IMR-90 (cell line): ENCODE measurements around the gene ZFP36L1. TPM values are rescaled to one million over a fixed set of nuclear protein-coding genes. Genes with fewer than 3 reads are reported as not detected.

Experiments used
- ATAC-seq: fragments of 200-7000 bp; cut with Tn5 transposase; 2 replicates; pipeline ENCODE4 v1.9.1; 2020; ENCODE audit warnings: low read depth, mild to moderate bottlenecking, moderate library complexity
- BruUV-seq: library from RNA; stranded (reverse); fragments of 400-500 nt; replicated peaks from 2 replicates; lab custom pipeline; 2021; lab: Mats Ljungman, UMichigan
- CTCF ChIA-PET: fragments of 300-600 bp; formaldehyde crosslinking; extraction: SDS; loops from one replicate; lab custom pipeline; 2021; ENCODE audit warnings: antibody characterized with exemption; lab: Yijun Ruan, JAX
- POLR2A ChIA-PET: fragments of 300-600 bp; sonication (Branson Sonifier 250); formaldehyde crosslinking; loops from one replicate; lab custom pipeline; 2022; ENCODE audit warnings: antibody characterized with exemption; ENCODE audit not compliant: unreplicated experiment; lab: Charles Lee
- DNase-seq: peaks from one replicate; pipeline ENCODE4 v3.0.0; 2013
- H2AFZ ChIP-seq: replicated peaks from 2 replicates; pipeline ENCODE3; 2013; ENCODE audit warnings: low read length, mild to moderate bottlenecking; ENCODE audit not compliant: poor library complexity
- H2AK5ac ChIP-seq: 2 replicates; pipeline ENCODE4 v1.6.1; 2013; ENCODE audit warnings: low read depth, low read length, inconsistent platforms
- H2AK9ac ChIP-seq: replicated peaks from 2 replicates; pipeline ENCODE3; 2013; ENCODE audit warnings: mild to moderate bottlenecking, low read depth, low read length, moderate library complexity; ENCODE audit not compliant: poor library complexity
- H2BK120ac ChIP-seq: 2 replicates; pipeline ENCODE4 v1.6.1; 2013; ENCODE audit warnings: low read depth, low read length, inconsistent platforms
- H2BK15ac ChIP-seq: 3 replicates; pipeline ENCODE4 v1.6.1; 2013; ENCODE audit warnings: low read depth, low read length, inconsistent platforms
- H2BK20ac ChIP-seq: 2 replicates; pipeline ENCODE4 v1.6.1; 2013; ENCODE audit warnings: low read depth, mild to moderate bottlenecking, inconsistent platforms, low read length, moderate library complexity
- H2BK5ac ChIP-seq: 2 replicates; pipeline ENCODE4 v1.6.1; 2013; ENCODE audit warnings: mild to moderate bottlenecking, low read depth, low read length, inconsistent platforms; ENCODE audit not compliant: poor library complexity, severe bottlenecking
- H3K14ac ChIP-seq: replicated peaks from 2 replicates; pipeline ENCODE4 v1.6.1; 2013; ENCODE audit warnings: low read depth, low read length, inconsistent platforms
- H3K18ac ChIP-seq: 2 replicates; pipeline ENCODE4 v1.6.1; 2013; ENCODE audit warnings: low read depth, low read length, control low read depth
- H3K23ac ChIP-seq: 2 replicates; pipeline ENCODE4 v1.6.1; 2013; ENCODE audit warnings: low read depth, low read length, inconsistent platforms
- H3K27ac ChIP-seq: 2 replicates; pipeline ENCODE4 v1.5.1; 2013; ENCODE audit warnings: mild to moderate bottlenecking, control low read depth, low read length; ENCODE audit not compliant: insufficient read depth
- H3K27me3 ChIP-seq: 2 replicates; pipeline ENCODE4 v1.6.1; 2013; ENCODE audit warnings: low read length; ENCODE audit not compliant: control insufficient read depth, insufficient read depth
- H3K36me3 ChIP-seq: 2 replicates; pipeline ENCODE4 v1.6.1; 2013; ENCODE audit warnings: low read length, mixed read lengths; ENCODE audit not compliant: control insufficient read depth, insufficient read depth
- H3K4ac ChIP-seq: 2 replicates; pipeline ENCODE4 v1.6.1; 2013; ENCODE audit warnings: low read depth, low read length, inconsistent platforms
- H3K4me1 ChIP-seq: 2 replicates; pipeline ENCODE4 v1.6.1; 2013; ENCODE audit warnings: low read length, mixed read lengths; ENCODE audit not compliant: control insufficient read depth, insufficient read depth
- H3K4me2 ChIP-seq: 2 replicates; pipeline ENCODE4 v1.6.1; 2013; ENCODE audit warnings: low read depth, mild to moderate bottlenecking, control low read depth, low read length, moderate library complexity
- H3K4me3 ChIP-seq: 2 replicates; pipeline ENCODE4 v1.5.1; 2013; ENCODE audit warnings: low read depth, mild to moderate bottlenecking, control low read depth, low read length, moderate library complexity; ENCODE audit not compliant: insufficient read depth
- H3K56ac ChIP-seq: 2 replicates; pipeline ENCODE4 v1.6.1; 2013; ENCODE audit warnings: low read length, inconsistent platforms; ENCODE audit not compliant: insufficient read depth; ENCODE audit errors: extremely low read depth
- H3K79me1 ChIP-seq, 2 experiments: 2 replicates each; pipeline ENCODE4 v1.6.1; 2013; ENCODE audit warnings: low read length in 2 of 2, inconsistent platforms in 1 of 2, low read depth in 1 of 2
- H3K9ac ChIP-seq: 2 replicates; pipeline ENCODE4 v1.6.1; 2013; ENCODE audit warnings: low read depth, low read length, control low read depth
- H3K9me1 ChIP-seq: 2 replicates; pipeline ENCODE4 v1.6.1; 2013; ENCODE audit warnings: low read length, inconsistent platforms; ENCODE audit not compliant: insufficient read depth
- H3K9me3 ChIP-seq: 2 replicates; pipeline ENCODE4 v1.6.1; 2013; ENCODE audit warnings: low read length; ENCODE audit not compliant: control insufficient read depth, insufficient read depth
- H4K20me1 ChIP-seq: 2 replicates; pipeline ENCODE4 v1.6.1; 2013; ENCODE audit warnings: low read length, inconsistent platforms; ENCODE audit not compliant: insufficient read depth
- H4K5ac ChIP-seq: 2 replicates; pipeline ENCODE4 v1.6.1; 2013; ENCODE audit warnings: mild to moderate bottlenecking, low read depth, low read length, control low read depth
- H4K8ac ChIP-seq, 2 experiments: 2 replicates each; pipeline ENCODE4 v1.6.1; 2013; ENCODE audit warnings: low read depth in 2 of 2, low read length in 2 of 2, control low read depth in 1 of 2, inconsistent platforms in 1 of 2
- H4K91ac ChIP-seq: 2 replicates; pipeline ENCODE4 v1.6.1; 2013; ENCODE audit warnings: low read depth, low read length, inconsistent platforms; ENCODE audit not compliant: insufficient read depth
- BHLHE40 ChIP-seq: fragments of 150-350 bp; IDR thresholded peaks from 2 replicates; pipeline ENCODE4 v1.6.1; 2016; ENCODE audit warnings: mild to moderate bottlenecking, low read depth, low read length
- CEBPB ChIP-seq: IDR thresholded peaks from 2 replicates; pipeline ENCODE4 v1.6.1; 2012; ENCODE audit warnings: low read depth, low read length, improper control_type of control experiment
- CHD1 ChIP-seq: IDR thresholded peaks from 2 replicates; pipeline ENCODE4 v1.6.1; 2012; ENCODE audit warnings: low read depth, low read length, improper control_type of control experiment
- CTCF ChIP-seq: conservative IDR thresholded peaks from 2 replicates; pipeline ENCODE4 v1.5.1; 2012; ENCODE audit warnings: mild to moderate bottlenecking, low read depth, low read length, improper control_type of control experiment
- ELK1 ChIP-seq: fragments of 150-350 bp; IDR thresholded peaks from 2 replicates; pipeline ENCODE4 v1.6.1; 2016; ENCODE audit warnings: low read depth, mild to moderate bottlenecking, low read length, moderate library complexity, borderline replicate concordance
- FOS ChIP-seq: fragments of 150-350 bp; IDR thresholded peaks from 2 replicates; pipeline ENCODE4 v1.6.1; 2016; ENCODE audit warnings: low read depth, low read length
- RCOR1 ChIP-seq: IDR thresholded peaks from 2 replicates; pipeline ENCODE4 v1.6.1; 2012; ENCODE audit warnings: mild to moderate bottlenecking, low read length, improper control_type of control experiment; ENCODE audit not compliant: insufficient replicate concordance
- SMC3 ChIP-seq: fragments of 150-350 bp; IDR thresholded peaks from 2 replicates; pipeline ENCODE4 v1.6.1; 2016; ENCODE audit warnings: low read depth, mild to moderate bottlenecking, antibody characterized with exemption, low read length, moderate library complexity
- WGBS, 2 experiments: methylation state at CpG; one replicate each; pipeline versions ENCODE4 v1.1.5 to v1.1.7; 2013; ENCODE audit warnings: missing lambda C conversion rate in 2 of 2; ENCODE audit not compliant: insufficient read length in 1 of 2; ENCODE audit errors: extremely low coverage in 2 of 2; 5-methylcytosine and 5-hydroxymethylcytosine counted together
- dilution Hi-C: fragments of 300-500 bp; cut with HindIII; formaldehyde crosslinking; loops from one replicate; pipeline ENCODE4 v1.14.3; 2018; ENCODE audit warnings: low sequenced_read_pairs; ENCODE audit not compliant: unreplicated experiment
- in situ Hi-C: fragments of 300-500 bp; cut with MboI; formaldehyde crosslinking; loops from 3 replicates; pipeline ENCODE4 v1.14.3; 2019; ENCODE audit warnings: low sequenced_read_pairs, inconsistent platforms, mixed read lengths
- intact Hi-C: fragments of 100-400 bp; cut with micrococcal nuclease; formaldehyde crosslinking; loops from 2 replicates; pipeline ENCODE4 v1.10.0; 2022
- polyA plus RNA-seq, 3 experiments: library from polyadenylated mRNA; depleted of rRNA; stranded (reverse); fragments of >200 nt; gene quantifications; 2 replicates each; pipeline ENCODE4 v1.2.3, GENCODE V29; 2012; ENCODE audit warnings: low replicate concordance in 1 of 3
- total RNA-seq: library from RNA; depleted of rRNA; stranded (reverse); fragments of >200 nt; gene quantifications from 2 replicates; pipeline ENCODE4 v1.2.3, GENCODE V29; 2012

ZFP36L1 gene
- total and polyA plus RNA-seq, 2 of the 4 experiments (the other 2 are of a cell fraction) = 6.5 to 140 TPM

- peak overlapping the region; percentile 97 for H3K4me3 ChIP-seq
- H3K36me3 ChIP-seq = peaks cover 34% of the 10 kb centered on the region
- H3K18ac ChIP-seq = peak overlapping the region; percentile 22
- peak overlapping the region; percentile 72 for H2AK5ac ChIP-seq
- POLR2A ChIA-PET = interaction anchor here (0.6 to 3.5 kb wide), 20 partner anchors 11 to 667 kb away, joined by 3 to 50 read pairs (median 5); no protein-coding TSS in a partner anchor
- H3K27me3 ChIP-seq = no peaks in the 10 kb centered on the region
- peak overlapping the region; percentile 87 for H2BK5ac ChIP-seq
- H2AK9ac ChIP-seq = peak overlapping the region; percentile 92
- peak overlapping the region; percentile 10 to 70; a peak in 3 of 4 replicates for H4K8ac ChIP-seq
- peaks cover 54% of the 10 kb centered on the region for H4K20me1 ChIP-seq
- 0 out of 2 replicates have a peak overlapping the region, but pooled peaks have one; percentile 9 for H2BK20ac ChIP-seq
- peak overlapping the region; percentile 81 for H3K4ac ChIP-seq
- peak overlapping the region; percentile 74 for H4K91ac ChIP-seq
- peak overlapping the region; percentile 83; the same call in 1 of the 2 replicates for H3K4me2 ChIP-seq
- no peaks in the 10 kb centered on the region for H3K9me3 ChIP-seq
- in situ Hi-C loops (no loop called here), intact Hi-C loops (loop anchor here (2.0 to 10.0 kb wide), 5 partner anchors 127 to 647 kb away; no protein-coding TSS in a partner anchor), dilution Hi-C loops (no loop called here)
- peak overlapping the region; percentile 95 for H3K14ac ChIP-seq
- peaks cover 4 to 34% of the 10 kb centered on the region in 2 experiments; a peak in 2 of 4 replicates for H3K79me1 ChIP-seq
- TF ChIP-seq ELK1 (no peak), SMC3 (no peak), CEBPB (no peak), BHLHE40 (no peak), CHD1 (no peak; the same call in 1 of the 2 replicates), CTCF (no peak), FOS (no peak), RCOR1 (no peak)
- H2BK120ac ChIP-seq = peak overlapping the region; percentile 50
- peak overlapping the region; percentile 98 for H3K27ac ChIP-seq
- H3K56ac ChIP-seq = peak overlapping the region; percentile 86
- H2AFZ ChIP-seq = no peak overlapping the region
- H4K5ac ChIP-seq = peak overlapping the region; percentile 66
- H3K9me1 ChIP-seq = peaks cover 7% of the 10 kb centered on the region; the same call in 1 of the 2 replicates
- H3K23ac ChIP-seq = peak overlapping the region; percentile 92
- BruUV-seq = no TSS peak
- DNase-seq = no peak
- ATAC-seq = no peak
- H2BK15ac ChIP-seq = no peak overlapping the region
- peak overlapping the region; percentile 84 for H3K9ac ChIP-seq
- 1% methylated on average over 14 of the region's 33 CpGs; no CpG with 5 or more reads in 1 of the 2 experiments for WGBS, 2 experiments
- peaks cover 11% of the 10 kb centered on the region for H3K4me1 ChIP-seq
- CTCF ChIA-PET = interaction anchor here (0.8 to 1.4 kb wide), 2 partner anchors 18 to 23 kb away, joined by 3 read pairs; no protein-coding TSS in a partner anchor
These were observed 777 bp downstream of the ZFP36L1 start for GRCh38 chr14:68791902-68792677.
